ENCODE results near the gene TRAPPC1.

DNA sequence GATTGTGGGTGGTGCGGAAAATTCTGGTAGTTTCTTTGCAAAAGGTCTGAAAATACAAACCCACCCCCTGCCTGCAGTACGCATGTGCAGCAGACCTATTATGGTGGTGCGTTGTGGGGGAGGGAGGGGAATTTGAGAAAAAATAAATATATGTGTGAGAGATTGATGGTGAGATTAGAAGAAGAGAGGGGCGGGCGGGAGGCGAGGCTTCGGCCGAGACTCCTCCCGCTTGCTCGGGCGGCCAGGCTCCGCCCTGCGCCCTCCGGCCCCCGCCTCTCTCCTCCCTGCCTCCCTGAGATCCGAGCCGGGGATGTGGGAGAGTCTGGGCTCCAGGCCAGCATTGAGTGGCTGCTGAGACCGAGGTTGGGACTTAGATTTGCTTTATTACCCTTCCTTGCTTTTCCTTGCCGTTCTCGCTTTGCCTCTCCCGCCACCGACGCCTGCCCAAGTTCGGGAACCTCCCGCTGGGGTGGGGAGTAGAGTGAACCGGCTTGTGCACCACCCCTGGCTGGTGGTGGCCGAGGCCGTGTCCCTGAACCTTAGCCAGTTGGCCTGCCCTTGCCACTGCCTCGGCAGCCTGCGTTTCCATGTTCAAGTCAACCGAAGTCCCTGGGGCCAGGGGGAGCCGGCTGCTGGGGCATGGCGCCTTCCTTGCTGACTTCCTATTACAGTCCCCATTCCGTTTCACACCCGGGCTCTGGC is 44.1 kb downstream of the TRAPPC1 start:
- TF ChIP-seq EZH2 (IDR thresholded peaks at IDR 0.05) (no peak), FOXP2 (optimal IDR thresholded peaks at IDR 0.05; ENCODE audit: control extremely low read depth, extremely low read length, insufficient read depth) (no peak), POLR2AphosphoS5 (IDR thresholded peaks at IDR 0.05; ENCODE audit: borderline replicate concordance, low read depth, low read length) (peak; percentile 61)
